WTC11 (cell line): ENCODE results near the gene SRMS. TPM values are rescaled to one million over a fixed set of nuclear protein-coding genes. Genes with fewer than 3 reads are reported as not detected.

Experiments used
- ATAC-seq: fragments of 200-7000 bp; cut with Tn5 transposase; 2 replicates; pipeline ENCODE4 v1.10.0; 2021; ENCODE audit warnings: mild to moderate bottlenecking, moderate library complexity
- CTCF ChIA-PET: fragments of 300-600 bp; sonication (Branson Sonifier 250); formaldehyde crosslinking; loops from one replicate; lab custom pipeline; 2021; ENCODE audit warnings: antibody characterized with exemption; lab: Charles Lee
- POLR2A ChIA-PET: fragments of 350-600 bp; sonication (Branson Sonifier 250); formaldehyde crosslinking; loops from one replicate; lab custom pipeline; 2021; ENCODE audit warnings: antibody characterized with exemption; lab: Charles Lee
- DNase-seq: peaks from one replicate; pipeline ENCODE4 v3.0.0; 2021; ENCODE audit warnings: low spot score
- H3K27ac Mint-ChIP-seq: 2 replicates; pipeline ENCODE4 v1.8.0; 2021; ENCODE audit warnings: mixed read lengths
- H3K27me3 Mint-ChIP-seq: 2 replicates; pipeline ENCODE4 v1.8.0; 2021; ENCODE audit warnings: low read depth, mild to moderate bottlenecking, moderate library complexity, mixed read lengths
- H3K36me3 Mint-ChIP-seq: 2 replicates; pipeline ENCODE4 v1.8.0; 2021; ENCODE audit warnings: mixed read lengths
- H3K4me1 Mint-ChIP-seq: 2 replicates; pipeline ENCODE4 v1.8.0; 2022; ENCODE audit warnings: mixed read lengths
- H3K4me3 Mint-ChIP-seq: 2 replicates; pipeline ENCODE4 v1.8.0; 2021; ENCODE audit warnings: mild to moderate bottlenecking, moderate library complexity, mixed read lengths
- H3K9me3 Mint-ChIP-seq: 2 replicates; pipeline ENCODE4 v1.8.0; 2021; ENCODE audit warnings: mixed read lengths
- AFF4 ChIP-seq: sonication (generic); formaldehyde crosslinking; IDR thresholded peaks from 2 replicates; pipeline ENCODE4 v1.8.1; 2023; ENCODE audit warnings: mild to moderate bottlenecking, missing genetic modification reagents, borderline replicate concordance
- CREM ChIP-seq: sonication (generic); formaldehyde crosslinking; IDR thresholded peaks from 2 replicates; pipeline ENCODE4 v1.8.1; 2022; ENCODE audit warnings: mild to moderate bottlenecking, missing genetic modification reagents, moderate library complexity
- CTCF ChIP-seq: fragments of 200-600 bp; IDR thresholded peaks from 2 replicates; pipeline ENCODE4 v1.8.0; 2022; ENCODE audit warnings: antibody characterized with exemption
- E2F4 ChIP-seq: sonication (generic); formaldehyde crosslinking; IDR thresholded peaks from 2 replicates; pipeline ENCODE4 v1.8.1; 2022; ENCODE audit warnings: low read depth, mild to moderate bottlenecking, moderate library complexity, missing genetic modification reagents, borderline replicate concordance
- FOXJ3 ChIP-seq: sonication (generic); formaldehyde crosslinking; IDR thresholded peaks from 2 replicates; pipeline ENCODE4 v1.9.0; 2021; ENCODE audit warnings: missing genetic modification reagents, mild to moderate bottlenecking, borderline replicate concordance
- FOXK1 ChIP-seq: sonication (generic); formaldehyde crosslinking; IDR thresholded peaks from 2 replicates; pipeline ENCODE4 v1.8.0; 2022; ENCODE audit warnings: mild to moderate bottlenecking, moderate library complexity, missing genetic modification reagents
- HMGXB4 ChIP-seq: sonication (generic); formaldehyde crosslinking; IDR thresholded peaks from 2 replicates; pipeline ENCODE4 v1.8.1; 2023; ENCODE audit warnings: mild to moderate bottlenecking, moderate library complexity, missing genetic modification reagents
- NFYB ChIP-seq: sonication (generic); formaldehyde crosslinking; conservative IDR thresholded peaks from 2 replicates; pipeline ENCODE4 v1.8.0; 2022; ENCODE audit warnings: low read depth, missing genetic modification reagents
- NR1H2 ChIP-seq: sonication (generic); formaldehyde crosslinking; IDR thresholded peaks from 2 replicates; pipeline ENCODE4 v1.9.0; 2021; ENCODE audit warnings: mild to moderate bottlenecking, moderate library complexity, missing genetic modification reagents
- NR2C2 ChIP-seq: sonication (generic); formaldehyde crosslinking; IDR thresholded peaks from 2 replicates; pipeline ENCODE4 v1.8.0; 2022; ENCODE audit warnings: mild to moderate bottlenecking, missing genetic modification reagents
- PRRX2 ChIP-seq: fragments of 250-450 bp; sonication (Bioruptor Pico); IDR thresholded peaks from 2 replicates; pipeline ENCODE4 v1.8.0; 2021; ENCODE audit warnings: mild to moderate bottlenecking
- SOX15 ChIP-seq: fragments of 250-450 bp; sonication (Bioruptor Pico); IDR thresholded peaks from 2 replicates; pipeline ENCODE4 v1.9.0; 2021; ENCODE audit warnings: mild to moderate bottlenecking
- TEAD1 ChIP-seq: sonication (generic); formaldehyde crosslinking; IDR thresholded peaks from 2 replicates; pipeline ENCODE4 v1.8.0; 2022; ENCODE audit warnings: mild to moderate bottlenecking, missing genetic modification reagents
- USF1 ChIP-seq: sonication (generic); formaldehyde crosslinking; IDR thresholded peaks from 2 replicates; pipeline ENCODE4 v1.8.0; 2022; ENCODE audit warnings: mild to moderate bottlenecking, missing genetic modification reagents
- ZNF121 ChIP-seq: sonication (generic); formaldehyde crosslinking; IDR thresholded peaks from 2 replicates; pipeline ENCODE4 v1.8.0; 2023; ENCODE audit warnings: missing genetic modification reagents
- ZNF138 ChIP-seq: sonication (generic); formaldehyde crosslinking; conservative IDR thresholded peaks from 2 replicates; pipeline ENCODE4 v1.8.1; 2022; ENCODE audit warnings: mild to moderate bottlenecking, moderate library complexity, missing genetic modification reagents
- ZNF232 ChIP-seq: sonication (generic); formaldehyde crosslinking; IDR thresholded peaks from 2 replicates; pipeline ENCODE4 v1.8.0; 2022; ENCODE audit warnings: mild to moderate bottlenecking, missing genetic modification reagents
- ZNF396 ChIP-seq: fragments of 250-450 bp; sonication (Bioruptor Pico); IDR thresholded peaks from 2 replicates; pipeline ENCODE4 v1.8.0; 2021; ENCODE audit warnings: mild to moderate bottlenecking, moderate library complexity, borderline replicate concordance
- ZNF416 ChIP-seq: fragments of 250-450 bp; sonication (Bioruptor Pico); IDR thresholded peaks from 2 replicates; pipeline ENCODE4 v1.9.0; 2021; ENCODE audit warnings: mild to moderate bottlenecking, inconsistent platforms
- ZNF425 ChIP-seq: fragments of 250-450 bp; sonication (Bioruptor Pico); conservative IDR thresholded peaks from 2 replicates; pipeline ENCODE4 v1.9.0; 2021; ENCODE audit warnings: mild to moderate bottlenecking
- total RNA-seq: library from RNA; stranded (reverse); gene quantifications from 3 replicates; pipeline ENCODE4 v1.2.3, GENCODE V29; 2021

SRMS gene
- total RNA-seq, 1 experiment from 2014 or later: 0.26 TPM

- H3K36me3 Mint-ChIP-seq: peaks cover 3% of the 10 kb centered on the region
- DNase-seq (no peak), ATAC-seq (no peak)
- no peak overlapping the region for H3K4me3 Mint-ChIP-seq
- CTCF ChIA-PET: interaction anchor here (1.4 kb wide), 1 partner anchor 9 kb away, joined by 3 read pairs; no protein-coding TSS in a partner anchor
- H3K4me1 Mint-ChIP-seq: no peaks in the 10 kb centered on the region
- no peaks in the 10 kb centered on the region for H3K9me3 Mint-ChIP-seq
- no peak for TF ChIP-seq PRRX2 (CRISPR knock-in tag)
- TF ChIP-seq USF1 (CRISPR knock-in tag): no peak
- no peak for TF ChIP-seq AFF4
- no peak for TF ChIP-seq ZNF396
- no peak for TF ChIP-seq ZNF138 (CRISPR knock-in tag)
- TF ChIP-seq E2F4 (CRISPR knock-in tag): no peak
- TF ChIP-seq ZNF232 (CRISPR knock-in tag): no peak
- TF ChIP-seq FOXK1 (CRISPR knock-in tag): no peak
- TF ChIP-seq NFYB (CRISPR knock-in tag): no peak
- no peaks in the 10 kb centered on the region for H3K27me3 Mint-ChIP-seq
- POLR2A ChIA-PET: no interaction called here
- H3K27ac Mint-ChIP-seq: no peak overlapping the region
These were observed 16.7 kb upstream of the SRMS start for GRCh38 chr20:63564036-63564810.

- H3K27me3 Mint-ChIP-seq: no peaks in the 10 kb centered on the region
- peaks cover 3% of the 10 kb centered on the region for H3K36me3 Mint-ChIP-seq
- TF ChIP-seq HMGXB4 (CRISPR knock-in tag) (no peak), TEAD1 (CRISPR knock-in tag) (no peak), FOXK1 (CRISPR knock-in tag) (no peak), ZNF416 (CRISPR knock-in tag) (no peak), ZNF121 (CRISPR knock-in tag) (no peak), FOXJ3 (CRISPR knock-in tag) (no peak), NR1H2 (CRISPR knock-in tag) (no peak), CREM (CRISPR knock-in tag) (no peak), NR2C2 (CRISPR knock-in tag) (no peak), ZNF425 (CRISPR knock-in tag) (no peak), CTCF (no peak), SOX15 (no peak)
- TF ChIP-seq, all 79 proteins: peak for 0
- H3K27ac Mint-ChIP-seq: no peak overlapping the region
- ChIA-PET POLR2A (no interaction called here), CTCF (interaction anchor here (1.4 kb wide), 2 partner anchors 10 to 25 kb away, joined by 3 to 6 read pairs; no protein-coding TSS in a partner anchor)
- no peak for ATAC-seq
- DNase-seq: no peak
- H3K9me3 Mint-ChIP-seq: no peaks in the 10 kb centered on the region
- H3K4me3 Mint-ChIP-seq: no peak overlapping the region
- no peaks in the 10 kb centered on the region for H3K4me1 Mint-ChIP-seq
These were observed 15.8 kb upstream of the SRMS start for GRCh38 chr20:63563225-63563935.
